Cardiac atrium fibroblast (primary cell): ENCODE results near the gene SPATA31D1. TPM values are rescaled to one million over a fixed set of nuclear protein-coding genes. Genes with fewer than 3 reads are reported as not detected.

Experiments
- total RNA-seq: library from RNA; depleted of rRNA; stranded (reverse); fragments of >200 nt; gene quantifications from 2 replicates; pipeline ENCODE4 v1.2.3, GENCODE V29; 2015

Gene SPATA31D1
- not detected in 2 replicates for total RNA-seq

DNA sequence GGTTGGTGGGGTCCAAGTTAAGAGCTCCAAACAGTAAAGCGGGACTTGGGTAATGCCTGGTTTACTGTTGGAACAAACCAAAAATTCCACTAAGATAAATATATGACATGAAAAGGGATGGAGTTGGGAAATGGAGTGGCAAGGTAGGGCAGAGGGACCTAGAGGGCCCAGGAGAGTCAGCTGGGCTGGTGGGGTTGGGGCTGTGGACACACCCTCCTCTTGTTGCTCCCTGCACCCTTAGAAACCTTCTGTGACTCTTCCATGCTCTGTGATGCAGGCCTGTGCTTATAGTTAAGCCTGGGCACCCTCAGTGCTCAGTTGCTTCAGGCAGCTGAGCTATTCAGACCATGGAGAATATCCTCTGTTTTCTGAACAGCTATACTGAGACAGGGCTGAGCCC is at the start of gene SPATA31D1:
TSS of gene SPATA31D1 (plus strand) at position 301 of the 400 bp plus-strand sequence. CDS start at position 348, 47 bp downstream.

DNA sequence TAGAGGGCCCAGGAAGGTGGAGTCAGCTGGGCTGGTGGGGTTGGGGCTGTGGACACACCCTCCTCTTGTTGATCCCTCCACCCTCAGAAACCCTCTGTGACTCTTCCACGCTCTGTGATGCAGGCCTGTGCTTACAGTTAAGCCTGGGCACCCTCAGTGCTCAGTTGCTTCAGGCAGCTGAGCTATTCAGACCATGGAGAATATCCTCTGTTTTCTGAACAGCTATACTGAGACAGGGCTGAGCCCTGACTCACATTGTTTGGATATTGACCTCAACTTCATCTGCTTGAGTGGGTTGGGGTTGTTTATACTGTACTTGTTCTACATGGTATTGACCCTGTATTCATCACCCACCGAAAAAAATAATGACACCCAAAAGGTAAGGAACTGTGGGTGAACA is 45.2 kb upstream of the SPATA31D1 start, which contains the start of gene SPATA31D3:
TSS of gene SPATA31D3 (plus strand) at position 108 of the 400 bp plus-strand sequence. CDS start at position 194, 86 bp downstream.

Other genes with a start within 250 kb of the SPATA31D1 start
- gene SPATA31D4, start 60.3 kb upstream of the SPATA31D1 start, total RNA-seq: not detected in 2 replicates
- gene SPATA31D3, start 45.3 kb upstream of the SPATA31D1 start, total RNA-seq: not detected in 2 replicates